HG03280 (cell line): ENCODE results near the gene DGKE.

ENCODE experiments used
- ATAC-seq: cut with Tn5 transposase; IDR thresholded peaks from one replicate; pipeline ENCODE4 v1.9.1; 2021; ENCODE audit warnings: mild to moderate bottlenecking, moderate library complexity; ENCODE audit not compliant: unreplicated experiment

DGKE gene

GRCh38 chr17:56812901-56813388, 21.0 kb upstream of the DGKE start:
- no peak for ATAC-seq

- no peak for ATAC-seq
Observed at GRCh38 chr17:56815711-56816110, 18.2 kb upstream of the DGKE start.

- no peak for ATAC-seq
Observed at GRCh38 chr17:56817066-56817465, 16.9 kb upstream of the DGKE start.

- ATAC-seq: no peak
Observed at GRCh38 chr17:56819030-56819429, 14.9 kb upstream of the DGKE start.

GRCh38 chr17:56819431-56820145, 14.4 kb upstream of the DGKE start:
- peak; percentile 66 for ATAC-seq

GRCh38 chr17:56820207-56820606, 13.7 kb upstream of the DGKE start:
- no peak for ATAC-seq

GRCh38 chr17:56821847-56822534, 12.0 kb upstream of the DGKE start:
- no peak for ATAC-seq

- no peak for ATAC-seq
Observed at GRCh38 chr17:56822725-56823124, 11.2 kb upstream of the DGKE start.

- ATAC-seq: no peak
Observed at GRCh38 chr17:56823848-56824247, 10.1 kb upstream of the DGKE start.

- no peak for ATAC-seq
Observed at GRCh38 chr17:56824503-56824902, 9.4 kb upstream of the DGKE start.

GRCh38 chr17:56826611-56827414, 7.1 kb upstream of the DGKE start:
- ATAC-seq: no peak

GRCh38 chr17:56830726-56831368, 3.1 kb upstream of the DGKE start:
- no peak for ATAC-seq

GRCh38 chr17:56831369-56832095, 2.4 kb upstream of the DGKE start:
- ATAC-seq: no peak

- no peak for ATAC-seq
Observed at GRCh38 chr17:56832446-56832845, 1.5 kb upstream of the DGKE start.

- peak; percentile 46 for ATAC-seq
Observed at GRCh38 chr17:56833057-56833808, 718 bp upstream of the DGKE start.

GRCh38 chr17:56834380-56835263, 671 bp downstream of the DGKE start:
- peak; percentile 38 for ATAC-seq

GRCh38 chr17:56835264-56835585, 1.3 kb downstream of the DGKE start:
- ATAC-seq: no peak

- ATAC-seq: no peak
Observed at GRCh38 chr17:56838687-56839086, 4.7 kb downstream of the DGKE start.

- ATAC-seq: no peak
Observed at GRCh38 chr17:56842577-56842976, 8.6 kb downstream of the DGKE start.
